Osteoblast (primary cell): ENCODE measurements around the gene VAC14. TPM values are rescaled to one million over a fixed set of nuclear protein-coding genes. Genes with fewer than 3 reads are reported as not detected.
"Not testable (repeated sequence)": the region's sequence is repeated elsewhere in the genome, so short reads cannot be mapped to it uniquely, and the experiment has no call there.

Experiments
- DNase-seq: peaks from one replicate; pipeline ENCODE4 v3.0.0; 2011; ENCODE audit warnings: low spot score, mixed read lengths; ENCODE audit not compliant: insufficient read length; ENCODE audit errors: missing footprints
- H2AFZ ChIP-seq: 2 replicates; pipeline ENCODE4 v1.6.0; 2011; ENCODE audit warnings: mild to moderate bottlenecking, low read length
- H3K27ac ChIP-seq: 2 replicates; pipeline ENCODE4 v1.5.1; 2011; ENCODE audit warnings: mild to moderate bottlenecking, low read depth, low read length, moderate library complexity
- H3K27me3 ChIP-seq: 2 replicates; pipeline ENCODE4 v1.6.0; 2012; ENCODE audit warnings: mild to moderate bottlenecking, control low read depth, inconsistent platforms, low read length, moderate library complexity; ENCODE audit not compliant: insufficient read depth
- H3K36me3 ChIP-seq: 2 replicates; pipeline ENCODE4 v1.5.1; 2011; ENCODE audit warnings: mild to moderate bottlenecking, low read length, control low read depth, moderate library complexity; ENCODE audit not compliant: insufficient read depth
- H3K4me1 ChIP-seq: 2 replicates; pipeline ENCODE4 v1.5.1; 2011; ENCODE audit warnings: mild to moderate bottlenecking, low read length, control low read depth, moderate library complexity; ENCODE audit not compliant: insufficient read depth
- H3K4me2 ChIP-seq: 2 replicates; pipeline ENCODE4 v1.6.0; 2011; ENCODE audit warnings: mild to moderate bottlenecking, low read length; ENCODE audit not compliant: insufficient read depth
- H3K4me3 ChIP-seq: fragments of 200-600 bp; sonication (generic); 3 replicates; pipeline ENCODE4 v1.5.1; 2012; ENCODE audit warnings: mild to moderate bottlenecking, low read length, inconsistent platforms; ENCODE audit not compliant: insufficient read depth
- H3K79me2 ChIP-seq: 2 replicates; pipeline ENCODE4 v1.6.0; 2012; ENCODE audit warnings: mild to moderate bottlenecking, low read length, control low read depth, inconsistent platforms; ENCODE audit not compliant: insufficient read depth
- H3K9me3 ChIP-seq: 2 replicates; pipeline ENCODE4 v1.5.1; 2011; ENCODE audit warnings: low read depth, low read length, control low read depth
- H4K20me1 ChIP-seq: 2 replicates; pipeline ENCODE4 v1.6.0; 2012; ENCODE audit warnings: mild to moderate bottlenecking, low read length, control low read depth; ENCODE audit not compliant: insufficient read depth
- CTCF ChIP-seq: IDR thresholded peaks from 2 replicates; pipeline ENCODE4 v1.5.1; 2011; ENCODE audit warnings: mild to moderate bottlenecking, low read depth, low read length, moderate library complexity; ENCODE audit errors: extremely low read depth
- total RNA-seq: library from RNA; depleted of rRNA; stranded (reverse); fragments of >200 nt; gene quantifications from 2 replicates; pipeline ENCODE4 v1.2.3, GENCODE V29; 2012

The VAC14 gene
- total RNA-seq, 1 donor, result 72.7 TPM

GRCh38 chr16:70675851-70676513 lies 125.0 kb downstream of the VAC14 start:
- Histone ChIP-seq H3K27me3 (no peaks in the 10 kb centered on the region), H3K4me2 (no peak overlapping the region), H3K4me3 (no peak overlapping the region), H2AFZ (no peak overlapping the region), H3K9me3 (no peaks in the 10 kb centered on the region), H3K4me1 (peaks cover under 1% of the 10 kb centered on the region), H3K79me2 (peaks cover 62% of the 10 kb centered on the region), H3K36me3 (peaks cover 87% of the 10 kb centered on the region), H3K27ac (peak overlapping the region; percentile 54), H4K20me1 (peaks cover 21% of the 10 kb centered on the region)
- DNase-seq, result peak; percentile 52
- TF ChIP-seq CTCF, result no peak

- H3K27ac ChIP-seq, result no peak overlapping the region
- H3K4me2 ChIP-seq, result no peak overlapping the region
- peaks cover 96% of the 10 kb centered on the region for H3K36me3 ChIP-seq
- DNase-seq, result peak; percentile 51
- no peak for TF ChIP-seq CTCF
- no peaks in the 10 kb centered on the region for H3K27me3 ChIP-seq
- H3K79me2 ChIP-seq, result peaks cover 53% of the 10 kb centered on the region
- H2AFZ ChIP-seq, result no peak overlapping the region
- H4K20me1 ChIP-seq, result peaks cover 13% of the 10 kb centered on the region
- H3K9me3 ChIP-seq, result no peaks in the 10 kb centered on the region
- H3K4me1 ChIP-seq, result no peaks in the 10 kb centered on the region
- no peak overlapping the region for H3K4me3 ChIP-seq
Measured at GRCh38 chr16:70674221-70675014, 126.5 kb downstream of the VAC14 start.

GRCh38 chr16:70670938-70671337 lies 130.0 kb downstream of the VAC14 start:
- not testable (repeated sequence) for H3K9me3 ChIP-seq, H3K27me3 ChIP-seq, H3K4me3 ChIP-seq, H3K4me1 ChIP-seq, H3K4me2 ChIP-seq, H2AFZ ChIP-seq, H3K27ac ChIP-seq
- Histone ChIP-seq H4K20me1 (peaks cover 22% of the 10 kb centered on the region), H3K79me2 (peaks cover 27% of the 10 kb centered on the region), H3K36me3 (peaks cover 95% of the 10 kb centered on the region)
- peak; percentile 26 for DNase-seq

GRCh38 chr16:70670175-70670574 lies 130.8 kb downstream of the VAC14 start:
- no peak overlapping the region for H3K4me2 ChIP-seq
- no peak for TF ChIP-seq CTCF
- peaks cover 95% of the 10 kb centered on the region for H3K36me3 ChIP-seq
- no peaks in the 10 kb centered on the region for H3K27me3 ChIP-seq
- no peak overlapping the region for H3K4me3 ChIP-seq
- H4K20me1 ChIP-seq, result peaks cover 23% of the 10 kb centered on the region
- H3K4me1 ChIP-seq, result no peaks in the 10 kb centered on the region
- H3K9me3 ChIP-seq, result no peaks in the 10 kb centered on the region
- H2AFZ ChIP-seq, result no peak overlapping the region
- DNase-seq, result peak; percentile 37
- H3K27ac ChIP-seq, result no peak overlapping the region
- H3K79me2 ChIP-seq, result peaks cover 23% of the 10 kb centered on the region
